Right lung (tissue), 5 donors: ENCODE measurements around the gene BMPR1B. TPM values are rescaled to one million over a fixed set of nuclear protein-coding genes. Genes with fewer than 3 reads are reported as not detected.

Source experiments
- DNase-seq, 2 donors: peaks; one replicate each; pipeline ENCODE4 v3.0.0-alpha.2; 2013
- polyA plus RNA-seq, 5 donors: library from polyadenylated mRNA; unstranded; fragments of 120-200 nt; gene quantifications; one replicate each; pipeline versions ENCODE4 v1.2.1 to v1.2.3, GENCODE V29; 2013; ENCODE audit warnings: inconsistent platforms in 1 of 5, low replicate concordance in 1 of 5; ENCODE audit not compliant: insufficient read length in 5 of 5, insufficient read depth in 1 of 5

The BMPR1B gene
- polyA plus RNA-seq, 5 donors, result 0.73 to 1.8 (median 1.1) TPM

DNA sequence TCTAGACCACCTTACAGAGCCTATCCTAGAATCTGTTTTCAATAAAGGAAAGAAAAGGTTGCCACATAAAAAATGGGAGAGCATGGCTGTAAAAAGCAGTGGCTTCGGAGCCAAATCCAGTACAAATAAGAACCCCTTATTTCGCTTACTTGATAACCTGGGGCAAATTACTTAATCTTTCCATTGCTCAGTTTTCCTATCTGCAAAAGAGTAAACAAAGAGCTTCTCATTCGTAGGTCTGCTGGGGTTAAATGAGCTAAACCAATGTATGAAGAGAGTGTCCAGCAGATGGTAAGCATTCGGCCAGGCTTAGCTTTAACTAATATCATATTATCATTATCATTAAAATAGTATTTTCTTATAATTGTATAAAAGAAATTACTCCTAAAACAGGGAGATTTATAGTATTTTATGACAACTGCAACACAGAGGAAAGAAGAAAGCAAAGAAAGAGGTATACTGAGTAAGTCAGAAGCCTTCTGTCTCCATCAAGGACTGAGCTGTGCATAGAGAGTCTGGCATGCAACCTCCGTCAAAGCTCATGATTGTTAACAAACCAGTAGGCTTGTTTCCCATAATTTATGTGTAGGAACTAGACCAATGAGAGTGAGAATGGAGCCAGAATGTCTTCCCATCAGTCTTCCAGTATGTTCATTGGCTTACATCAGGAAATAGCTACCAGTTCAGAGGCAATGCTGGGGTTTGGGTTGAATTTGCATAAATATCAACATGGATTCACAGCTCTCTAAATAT lies 426.1 kb downstream of the BMPR1B start:
- no peak for DNase-seq

- no peak for DNase-seq
Observed at GRCh38 chr4:95186666-95187065, 428.9 kb downstream of the BMPR1B start.

DNA sequence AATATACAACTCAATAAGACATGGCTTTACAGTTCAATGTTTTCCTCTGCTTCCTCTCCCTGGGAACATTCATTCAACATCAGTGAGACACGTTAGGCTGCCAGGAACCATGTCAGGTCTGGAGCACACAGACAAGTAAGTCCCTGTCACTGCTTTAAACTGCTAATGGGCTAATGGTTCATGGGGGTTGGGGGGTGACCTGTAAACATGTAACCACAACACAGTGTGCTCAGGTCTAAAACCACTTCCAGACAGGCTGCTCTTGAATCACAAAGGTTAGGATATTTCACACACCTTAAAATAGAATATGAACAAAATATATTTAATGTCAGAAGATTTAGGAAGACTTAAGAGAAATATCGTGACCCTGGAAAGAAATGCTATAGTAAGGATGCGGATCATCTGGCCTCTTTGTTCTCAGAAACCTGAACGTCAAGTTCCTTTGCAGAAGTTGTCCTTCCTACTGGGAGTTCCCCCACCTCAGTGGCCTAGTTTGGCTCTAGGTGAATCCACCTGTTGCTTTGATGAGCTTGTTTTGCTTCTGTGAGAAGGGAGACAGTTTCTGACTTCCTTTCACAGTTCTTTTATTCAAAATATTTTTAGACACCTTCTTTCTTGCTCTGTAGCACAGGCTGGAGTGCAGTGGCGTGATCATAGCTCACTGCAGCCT lies 431.1 kb downstream of the BMPR1B start:
- no peak for DNase-seq

GRCh38 chr4:95190751-95191436 lies 433.1 kb downstream of the BMPR1B start:
- no peak for DNase-seq

DNA sequence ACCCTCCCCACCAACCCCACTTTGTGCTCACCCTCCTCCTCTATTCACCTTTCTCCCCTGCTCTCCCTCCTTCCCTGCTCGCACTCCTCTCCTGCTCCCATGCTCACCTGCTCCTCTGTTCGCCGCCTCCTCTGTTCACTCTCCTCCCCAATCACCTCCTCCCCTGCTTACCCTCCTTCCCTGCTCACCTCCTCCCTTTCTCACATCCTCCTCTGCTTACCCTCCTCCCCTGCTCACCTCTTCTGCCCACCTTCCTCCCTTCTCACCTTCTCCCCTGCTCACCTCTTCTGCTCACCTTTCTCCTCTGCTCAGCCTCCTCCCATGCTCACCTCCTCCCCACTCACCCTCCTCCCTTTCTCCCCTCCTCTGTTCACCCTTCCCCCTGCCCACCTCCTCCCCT lies 433.8 kb downstream of the BMPR1B start:
- DNase-seq, result no peak

DNA sequence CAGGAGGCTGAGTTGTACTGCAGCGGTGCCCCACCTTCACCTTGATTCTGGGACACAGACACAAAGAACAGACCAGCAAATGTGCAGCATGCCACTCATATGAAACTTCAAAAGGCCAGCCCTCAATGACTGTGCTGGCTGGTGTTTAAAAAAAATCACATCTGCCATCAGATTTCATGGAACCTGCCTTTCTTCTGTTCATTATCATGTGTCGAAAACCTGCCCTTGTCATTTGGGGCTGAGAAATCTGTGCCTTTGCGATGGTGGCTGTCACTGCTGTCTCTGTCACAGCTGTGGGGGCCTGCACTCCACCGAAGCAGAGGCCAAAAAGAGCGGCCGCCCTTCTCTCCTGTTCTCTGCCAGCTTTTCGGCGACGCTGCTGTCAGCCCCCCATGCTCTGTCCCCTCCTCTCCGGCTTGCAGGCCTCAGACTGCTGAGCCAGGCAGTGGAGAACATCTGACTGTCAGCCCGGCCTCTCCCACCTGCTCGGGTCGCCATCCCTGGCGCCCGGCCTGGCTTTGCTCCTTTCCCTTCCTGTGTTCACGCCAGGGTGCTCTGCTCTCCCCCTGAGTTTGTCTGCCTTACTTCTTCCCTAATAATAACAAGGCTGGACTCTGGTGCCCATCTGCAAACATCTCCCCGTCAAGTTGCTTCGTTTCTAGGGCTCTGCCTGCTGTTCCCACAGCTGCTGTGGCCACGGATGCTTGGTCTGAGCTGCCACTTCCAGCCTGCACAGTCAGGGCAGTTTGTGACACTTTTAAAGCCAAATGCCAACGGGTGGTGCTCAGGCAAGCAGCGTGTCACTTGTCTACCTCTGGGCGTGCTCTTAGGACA lies 435.9 kb downstream of the BMPR1B start:
- DNase-seq, result no peak

DNA sequence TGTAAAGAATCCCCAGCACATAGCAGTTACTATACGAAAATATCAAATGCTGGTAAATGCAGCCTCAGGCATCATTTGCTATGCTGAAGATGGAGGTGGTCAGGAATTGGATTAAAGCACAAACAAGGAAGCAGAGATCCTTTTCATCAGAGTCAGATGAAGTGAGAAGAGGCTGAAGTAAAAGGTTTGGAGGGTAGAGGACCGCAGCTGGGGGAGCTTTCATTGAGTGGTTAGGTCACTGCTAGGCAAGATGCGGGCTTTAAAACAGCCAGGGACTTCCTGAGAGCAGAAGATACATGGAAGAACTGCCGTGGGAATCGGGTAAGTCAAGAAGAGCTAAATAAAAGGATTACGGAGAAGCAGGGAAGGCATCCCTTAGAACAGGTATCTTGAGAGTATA lies 439.6 kb downstream of the BMPR1B start:
- DNase-seq, result no peak

DNA sequence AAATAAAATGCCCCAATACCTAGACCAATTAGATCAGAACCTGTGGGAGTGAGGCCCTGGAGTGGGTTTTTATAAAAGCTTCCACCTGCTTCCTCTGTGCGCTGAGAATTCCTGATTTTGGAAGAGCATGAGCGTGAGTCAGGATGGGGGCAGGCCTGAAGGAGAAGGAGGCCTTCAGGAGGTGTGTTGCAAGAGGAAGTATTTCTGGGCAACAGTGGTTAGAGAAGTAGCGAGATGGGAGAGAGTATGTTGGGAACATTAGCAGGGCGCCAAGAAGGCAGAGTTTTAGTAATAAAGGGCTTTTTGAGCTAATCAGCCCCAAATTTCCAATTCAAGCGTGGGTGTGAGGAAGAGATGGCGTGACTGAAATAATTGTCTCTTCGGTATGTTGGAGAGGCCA lies 441.2 kb downstream of the BMPR1B start:
- no peak for DNase-seq

GRCh38 chr4:95204267-95204844 lies 446.6 kb downstream of the BMPR1B start:
- no peak for DNase-seq

DNA sequence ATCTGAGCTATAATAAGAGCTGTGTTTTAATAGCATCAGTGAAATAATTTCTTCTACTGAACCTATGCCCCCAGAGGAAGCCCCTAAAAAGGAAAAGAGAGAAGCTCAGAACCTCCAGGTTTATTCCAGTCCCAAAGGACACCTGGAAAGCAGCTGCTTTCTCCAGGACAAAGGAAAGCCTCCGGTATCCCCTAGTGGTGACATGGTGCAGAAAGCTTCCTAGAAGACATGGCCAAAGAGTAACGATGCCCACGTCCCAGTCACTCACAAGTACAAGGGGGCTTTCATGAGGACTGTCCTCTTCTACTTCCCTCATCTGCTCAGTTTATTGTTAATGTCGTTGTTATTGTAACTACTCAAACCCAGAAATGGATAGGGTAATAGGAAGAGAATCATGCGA lies 447.1 kb downstream of the BMPR1B start:
- no peak for DNase-seq
